Effector CD4-positive, alpha-beta T cell (primary cell): ENCODE data around the gene ARHGAP24.

Experiments used
- DNase-seq: peaks from one replicate; pipeline ENCODE4 v3.0.0-alpha.2; 2020

Gene ARHGAP24

DNA sequence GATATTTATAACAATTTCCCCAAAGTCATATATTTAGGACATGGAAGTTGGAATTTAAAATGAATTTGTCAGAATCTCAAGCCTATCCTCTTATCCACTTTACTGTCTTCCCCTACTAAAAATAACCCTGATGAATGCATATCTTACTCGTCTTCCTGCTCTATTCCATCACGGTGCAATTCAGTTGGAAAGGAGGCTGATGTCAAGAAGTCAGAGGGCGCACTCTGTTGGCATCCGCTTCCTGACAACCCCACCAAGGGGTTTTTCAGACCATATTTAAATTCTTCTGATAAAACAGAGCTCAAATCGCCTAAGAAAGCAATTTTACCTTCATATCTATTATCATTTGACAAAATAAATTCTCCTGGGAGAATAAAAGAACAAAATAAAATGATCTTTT lies 233.5 kb downstream of the ARHGAP24 start:
- no peak for DNase-seq

DNA sequence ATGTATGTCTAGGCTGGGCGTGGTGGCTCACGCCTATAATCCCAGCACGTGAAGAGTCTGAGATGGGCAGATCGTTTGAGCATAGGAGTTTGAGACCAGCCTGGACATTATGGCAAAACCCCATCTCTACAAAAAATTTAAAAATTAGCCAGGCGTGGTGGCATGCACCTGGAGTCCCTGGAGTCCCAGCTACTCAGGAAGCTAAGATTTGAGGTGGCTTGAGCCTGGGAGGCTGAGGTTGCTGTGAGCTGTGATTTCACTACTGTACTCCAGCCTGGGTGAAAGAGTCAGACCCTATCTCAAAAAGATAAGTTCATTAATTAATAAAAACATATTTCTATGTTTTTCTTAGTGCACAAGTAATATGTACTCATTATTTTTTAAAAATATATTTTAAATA lies 238.1 kb downstream of the ARHGAP24 start:
- DNase-seq = no peak

DNA sequence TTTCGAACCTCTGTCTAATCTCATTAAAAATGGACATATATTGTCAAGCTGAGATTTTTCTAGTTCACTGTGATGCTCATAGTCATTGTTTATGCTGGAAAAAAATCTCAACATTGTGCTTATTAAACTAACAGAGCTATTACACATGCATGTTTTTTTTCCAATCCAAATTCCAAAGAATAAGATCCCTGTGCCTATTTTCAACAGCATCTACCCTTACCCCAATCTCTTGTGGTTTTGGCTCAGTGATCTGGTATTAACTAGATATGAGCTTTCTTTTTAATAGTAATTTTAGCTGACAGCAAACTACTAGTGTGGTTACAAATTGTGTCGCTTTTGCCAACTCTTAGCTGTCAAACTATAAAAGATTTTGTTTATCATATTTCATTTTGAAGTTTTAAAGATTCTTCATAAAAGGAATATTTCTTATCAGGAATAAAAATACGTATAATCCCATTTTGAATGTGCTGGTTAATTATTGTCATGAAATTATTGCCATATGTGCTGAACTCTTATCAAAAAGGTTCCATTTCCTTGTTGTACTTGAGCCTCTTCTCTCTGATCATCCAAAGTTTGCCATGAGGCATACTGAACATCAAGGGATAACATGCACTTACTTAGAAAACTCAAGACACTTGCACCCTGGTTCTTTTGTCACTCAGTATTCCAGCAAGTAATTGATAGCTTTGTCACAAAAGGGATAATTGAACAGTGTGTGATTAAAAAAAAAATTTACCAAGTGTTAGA lies 241.2 kb downstream of the ARHGAP24 start:
- no peak for DNase-seq

DNA sequence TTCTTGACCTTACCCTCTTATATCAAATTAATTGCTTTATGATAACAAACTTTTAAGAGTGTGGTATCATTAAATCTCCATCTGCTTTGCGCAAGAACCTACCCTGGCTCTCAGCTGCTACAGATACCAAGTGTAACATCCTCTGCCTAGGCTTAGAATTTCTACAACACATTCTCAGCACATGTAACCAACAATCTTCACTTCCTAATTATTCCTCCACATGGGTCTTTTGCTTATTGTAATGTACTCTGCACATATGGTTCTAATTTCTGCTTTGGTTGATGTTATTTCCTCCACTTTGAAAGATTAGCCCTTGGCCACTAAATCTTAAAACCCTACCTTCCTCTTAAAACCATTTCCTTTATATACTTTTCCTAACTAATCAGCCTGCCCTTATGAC lies 242.4 kb downstream of the ARHGAP24 start:
- DNase-seq = no peak

DNA sequence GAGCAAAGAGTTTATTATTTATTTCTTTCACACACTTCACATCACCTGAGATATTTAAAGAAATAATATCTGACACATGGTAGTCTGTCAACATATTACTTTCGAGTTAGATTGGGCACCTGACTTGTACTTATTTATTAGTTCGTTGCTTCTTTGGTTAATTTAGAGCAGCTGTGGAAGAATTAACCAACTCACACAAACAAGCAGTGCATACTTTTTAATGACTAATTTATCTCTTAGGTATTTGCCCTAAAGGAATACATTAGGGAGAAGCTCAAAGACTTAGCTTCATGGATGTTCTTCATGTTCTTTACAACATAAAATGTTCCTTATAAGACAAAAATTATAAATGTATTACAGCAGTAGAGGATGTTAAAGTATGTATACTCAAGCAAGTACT lies 242.9 kb downstream of the ARHGAP24 start:
- DNase-seq = no peak

DNA sequence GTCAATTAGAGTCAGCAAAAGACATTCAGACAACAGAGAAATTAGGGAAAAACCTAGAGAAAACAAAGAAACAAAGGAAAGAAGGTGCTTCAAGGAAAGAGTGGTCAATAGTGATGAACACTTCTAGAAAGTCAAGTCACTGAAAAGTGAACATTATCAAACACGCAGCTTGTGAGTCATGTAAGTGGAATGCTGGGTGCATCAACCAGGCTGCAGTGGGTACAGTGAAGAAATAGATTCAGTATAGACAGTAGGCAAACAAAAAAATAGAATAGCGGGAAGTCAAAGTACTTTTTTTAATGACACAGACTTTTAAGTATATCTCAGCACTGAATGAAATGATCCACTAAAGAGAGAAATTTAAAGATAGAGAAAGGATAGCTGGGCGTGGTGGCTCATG lies 245.8 kb downstream of the ARHGAP24 start:
- no peak for DNase-seq

DNA sequence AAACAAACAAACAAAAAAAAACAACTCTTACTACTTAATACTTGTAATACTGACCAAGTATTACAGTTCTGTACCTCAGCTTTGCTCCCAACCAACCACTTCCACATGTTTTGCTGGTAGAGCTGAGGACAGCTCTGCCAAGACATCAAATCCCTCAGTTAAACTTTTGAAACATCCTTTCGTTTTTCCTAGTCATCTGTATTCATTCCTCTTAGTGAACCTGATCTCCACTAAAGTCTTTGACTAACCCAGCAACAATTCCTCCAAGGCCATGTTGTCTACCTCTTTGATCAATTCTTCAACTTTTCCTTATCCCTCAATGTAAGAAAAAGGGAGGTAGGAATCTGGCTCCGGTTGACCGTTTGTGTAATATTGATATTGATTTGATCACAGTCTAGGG lies 247.5 kb downstream of the ARHGAP24 start:
- DNase-seq = no peak

DNA sequence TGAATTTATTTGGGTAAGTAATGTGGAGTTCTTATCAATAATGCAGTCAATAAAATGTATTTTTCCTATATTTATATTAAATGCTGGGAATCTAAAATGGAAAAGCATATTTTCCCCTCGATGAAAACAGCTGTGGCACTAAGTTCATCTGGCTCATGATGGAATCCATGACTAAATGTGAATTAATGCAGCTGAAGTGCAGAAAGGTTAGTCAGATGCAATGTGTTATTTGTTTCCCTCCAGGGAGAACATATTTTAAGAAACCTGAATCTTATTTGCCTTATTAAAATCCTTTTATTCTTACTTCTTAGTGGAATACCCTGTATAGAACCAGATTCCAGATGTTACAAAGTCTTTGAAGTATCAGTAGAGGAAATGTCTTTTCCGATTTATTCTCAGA lies 247.9 kb downstream of the ARHGAP24 start:
- no peak for DNase-seq

DNA sequence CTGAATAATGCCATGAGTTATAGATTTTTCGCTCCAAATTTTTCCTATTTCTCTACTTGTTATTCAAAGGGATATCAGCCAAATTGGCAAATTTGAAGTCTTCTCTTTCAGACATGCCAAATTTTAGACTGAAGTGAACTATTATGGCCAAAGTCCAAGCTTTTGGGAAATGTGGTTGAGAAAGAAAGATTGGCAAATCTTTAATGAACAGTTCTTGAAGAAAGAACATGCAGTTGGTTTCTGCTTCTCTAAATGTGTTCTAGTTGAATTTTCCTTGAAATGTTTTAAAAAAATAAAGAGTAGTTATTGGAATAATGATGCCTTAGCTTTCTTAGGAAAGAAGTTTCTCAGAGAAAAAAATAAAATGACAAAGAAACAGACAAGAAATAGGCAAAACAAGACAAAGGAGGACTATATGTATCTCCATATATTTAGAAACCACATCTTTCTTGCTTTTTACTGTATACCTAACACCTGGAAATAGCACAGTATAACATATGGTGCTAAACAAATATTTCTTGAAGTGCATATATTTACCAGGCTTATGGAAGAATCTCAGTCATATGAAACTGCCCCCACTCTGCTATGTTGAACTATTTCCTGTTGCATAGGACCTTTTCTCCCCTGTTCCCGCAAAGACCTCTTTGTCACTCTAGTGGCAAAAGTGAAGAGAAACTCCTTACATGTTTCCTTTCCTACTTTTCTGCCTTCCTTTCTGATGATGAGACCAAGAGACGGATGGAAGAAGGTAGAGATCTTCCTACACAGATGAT lies 250.0 kb downstream of the ARHGAP24 start:
- no peak for DNase-seq

DNA sequence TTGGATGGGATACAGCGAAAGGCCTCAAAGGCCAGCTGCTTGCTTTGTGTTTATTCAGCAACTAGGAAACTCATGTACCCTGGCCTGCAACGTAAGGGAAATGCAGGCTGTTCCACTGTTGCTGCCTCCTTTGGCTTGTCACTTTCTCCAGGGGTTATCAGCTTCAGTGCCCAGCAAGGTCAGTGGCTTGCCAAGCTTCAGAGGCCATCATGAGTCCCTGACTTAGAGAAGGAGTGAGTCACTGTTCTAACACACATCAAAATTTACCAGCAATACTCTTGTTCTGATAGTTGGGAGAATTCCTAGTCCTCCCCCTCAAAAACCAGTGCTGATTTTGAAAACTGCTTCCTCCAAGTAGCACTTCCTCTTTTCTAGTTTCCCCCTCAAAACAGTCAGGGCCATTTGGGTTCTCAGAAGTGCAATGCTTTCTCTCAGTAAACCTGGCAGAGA lies 250.8 kb downstream of the ARHGAP24 start:
- DNase-seq = no peak

DNA sequence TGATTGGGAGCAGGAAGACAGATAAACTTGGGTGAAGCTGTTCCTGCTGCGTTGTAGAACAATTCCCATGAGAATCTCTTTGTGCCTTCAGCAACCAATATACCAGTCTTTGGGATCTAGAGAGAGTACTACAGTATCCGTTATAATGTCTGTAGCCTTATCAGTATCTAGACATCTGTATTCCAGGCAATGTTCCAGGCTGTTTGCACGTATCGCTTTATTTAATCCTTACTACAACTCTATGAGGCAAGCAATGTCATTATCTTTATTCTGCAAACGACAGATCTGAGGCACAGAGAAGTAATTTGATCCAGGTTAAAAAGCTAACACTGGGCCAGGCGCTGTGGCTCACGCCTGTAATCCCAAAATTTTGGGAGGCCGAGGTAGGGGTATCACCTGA lies 251.6 kb downstream of the ARHGAP24 start:
- DNase-seq = no peak

DNA sequence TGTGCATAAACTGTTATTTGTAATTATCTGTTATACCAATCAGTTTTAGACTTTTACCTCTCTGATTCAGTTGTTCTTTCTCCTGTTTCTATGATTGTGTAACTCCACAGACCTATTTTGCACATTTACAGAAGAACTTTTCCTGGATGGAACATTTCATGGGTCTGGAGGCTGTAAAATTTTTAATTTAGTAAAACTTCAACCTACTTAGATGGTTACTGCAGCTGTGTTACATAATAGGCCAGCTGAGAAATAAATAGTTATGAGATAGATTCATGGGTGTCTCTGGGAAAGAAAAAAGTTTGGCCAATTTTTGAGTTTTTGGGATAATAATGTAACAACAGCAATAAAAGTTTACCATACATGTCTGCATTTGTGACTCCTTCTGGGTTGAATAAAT lies 253.5 kb downstream of the ARHGAP24 start:
- DNase-seq = no peak

DNA sequence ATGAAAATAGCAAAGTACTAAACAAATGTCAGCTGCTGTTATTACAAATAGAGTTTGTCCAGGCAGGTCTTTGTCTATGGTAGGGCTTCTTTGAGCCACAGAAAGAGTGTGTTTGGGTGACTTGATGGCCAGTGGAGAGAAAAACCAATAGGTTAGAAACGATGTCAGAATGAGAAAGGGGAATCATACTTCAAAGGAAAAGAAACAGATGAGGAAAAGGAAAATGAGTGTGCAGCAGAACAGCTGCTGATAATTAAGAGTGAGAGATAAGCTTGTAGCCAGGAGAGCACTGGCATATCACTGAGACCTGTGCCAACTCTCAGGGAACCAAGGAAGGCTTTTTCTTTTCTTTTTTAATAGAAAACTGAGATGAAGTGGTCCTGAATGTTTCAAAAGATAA lies 257.2 kb downstream of the ARHGAP24 start:
- DNase-seq = no peak

DNA sequence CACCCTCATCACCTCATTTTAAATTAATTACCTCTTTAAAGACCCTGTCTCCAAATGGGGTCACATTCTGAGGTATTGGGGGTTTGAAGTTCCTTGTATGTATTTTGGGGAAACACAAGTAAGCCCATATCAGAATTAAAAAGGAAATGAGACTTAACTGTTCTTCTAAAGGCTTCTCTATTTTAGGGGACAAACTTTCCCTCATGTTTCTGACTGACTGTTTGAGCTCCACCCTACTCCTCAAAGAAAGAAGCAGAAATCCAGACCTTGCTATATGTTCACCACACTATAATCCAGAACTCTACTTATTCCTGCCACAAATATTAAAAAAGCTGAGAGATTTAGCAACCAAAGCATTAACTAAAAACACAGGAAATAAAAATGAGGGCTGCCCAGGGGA lies 258.8 kb downstream of the ARHGAP24 start:
- DNase-seq = no peak

DNA sequence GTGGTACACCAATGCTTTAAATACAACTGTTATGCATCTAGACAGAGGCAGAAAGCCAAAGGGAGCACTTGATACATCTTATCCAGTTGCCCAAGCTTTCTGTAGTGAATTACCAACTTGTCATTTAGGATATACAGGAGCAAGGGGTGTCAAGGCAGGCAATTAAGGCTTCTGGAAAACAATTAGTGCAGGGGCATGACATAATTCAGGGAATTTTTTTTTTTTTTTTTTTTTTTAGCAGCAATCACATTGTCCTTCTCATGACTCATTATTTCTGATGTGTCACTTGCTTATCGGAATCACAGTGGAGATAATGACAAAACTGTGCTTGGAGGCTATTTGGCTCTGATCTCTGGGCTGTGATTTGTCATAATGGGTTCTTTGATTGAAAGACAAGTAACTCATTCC lies 259.5 kb downstream of the ARHGAP24 start:
- no peak for DNase-seq

DNA sequence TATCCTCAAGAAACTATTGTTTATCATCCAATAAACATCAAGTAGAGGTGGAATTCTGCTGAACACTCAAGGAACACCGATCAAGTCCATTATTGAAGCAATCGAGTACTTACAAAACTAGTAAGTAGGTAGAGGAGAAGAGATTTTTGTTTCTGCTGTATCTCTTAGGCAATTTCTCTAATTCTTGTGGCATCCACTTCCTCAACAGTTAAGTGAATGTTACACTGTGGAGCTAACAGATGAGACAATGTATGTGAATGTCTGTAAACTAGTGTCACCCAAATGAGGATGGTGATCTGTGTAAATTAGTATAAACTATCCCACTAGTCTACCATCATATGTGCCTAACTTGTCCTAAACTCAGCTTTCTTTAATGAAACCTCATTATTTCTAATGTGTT lies 261.6 kb downstream of the ARHGAP24 start:
- DNase-seq = no peak

DNA sequence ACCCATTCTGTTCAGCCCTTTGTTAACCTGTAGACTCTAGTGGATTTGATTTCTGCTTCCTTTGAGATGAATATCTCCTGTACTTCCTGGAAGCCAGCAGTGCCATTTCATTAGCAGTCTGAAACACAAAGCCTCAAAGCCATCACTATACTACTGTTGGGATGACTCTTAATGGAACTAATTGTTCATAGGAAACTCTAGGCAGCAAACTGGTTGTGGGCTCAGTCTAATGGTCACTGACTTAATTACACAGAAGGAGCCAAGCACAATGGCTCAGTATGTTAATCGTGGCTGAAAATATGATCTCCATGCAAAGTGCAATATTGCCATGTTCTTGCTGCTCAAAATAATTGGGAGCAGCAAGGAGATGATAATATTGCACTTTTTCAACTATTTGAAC lies 262.3 kb downstream of the ARHGAP24 start:
- no peak for DNase-seq

DNA sequence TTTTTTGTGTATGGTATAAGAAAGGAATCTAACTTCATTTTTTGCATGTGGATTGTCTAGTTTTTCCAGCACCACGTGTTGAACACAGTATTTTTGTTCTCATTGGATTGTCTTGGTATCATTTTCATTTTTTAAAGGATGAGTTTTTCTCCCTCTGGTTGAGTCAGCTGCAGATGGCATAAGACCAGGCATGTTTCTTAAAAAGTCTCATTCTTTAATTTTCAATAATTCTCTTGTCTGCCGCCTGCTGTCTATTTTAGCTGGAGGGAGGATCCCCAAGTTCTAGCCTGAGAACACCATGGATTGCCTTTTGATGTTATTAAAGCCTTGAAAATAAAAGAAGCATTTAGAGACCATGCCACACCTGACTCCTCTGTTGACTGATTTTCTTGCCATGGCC lies 263.8 kb downstream of the ARHGAP24 start:
- DNase-seq = no peak

DNA sequence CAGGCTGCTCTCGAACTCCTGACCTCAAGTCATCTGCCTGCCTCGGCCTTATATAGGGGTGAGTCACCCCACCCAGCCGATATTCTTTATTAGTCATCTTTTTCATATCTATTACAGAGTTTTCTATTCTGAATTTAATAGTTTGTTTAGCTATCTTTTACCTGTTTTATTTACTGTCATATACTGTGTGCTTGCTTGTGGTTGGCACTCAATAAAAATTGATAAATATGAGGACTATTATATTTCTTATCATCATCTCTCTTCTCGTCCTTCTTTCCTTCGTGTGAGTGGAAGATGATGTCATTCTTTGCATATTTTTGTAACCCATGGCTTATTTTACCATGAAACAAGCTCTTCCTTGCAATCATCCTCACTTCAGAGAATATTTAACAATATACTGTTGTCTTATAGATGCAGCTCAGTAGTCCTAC lies 265.5 kb downstream of the ARHGAP24 start:
- no peak for DNase-seq

DNA sequence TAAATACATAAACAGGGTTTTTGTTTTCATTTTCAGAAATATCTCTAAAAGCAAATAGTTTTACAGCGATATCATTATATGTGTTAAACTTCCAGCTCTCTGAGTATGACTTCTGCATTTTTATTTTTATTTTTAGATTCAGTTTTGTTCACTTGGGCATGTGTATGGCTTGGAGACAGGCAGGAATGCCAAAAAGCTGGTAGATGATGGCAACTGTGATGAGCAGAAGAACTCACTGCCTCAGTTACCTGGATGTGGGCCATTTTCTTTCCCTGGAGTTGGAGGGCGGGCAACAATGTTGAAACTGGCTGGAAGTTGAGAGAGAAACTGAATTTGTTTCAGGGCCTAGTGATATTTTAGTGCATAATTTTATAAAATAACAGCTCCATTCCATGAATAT lies 266.4 kb downstream of the ARHGAP24 start:
- DNase-seq = no peak

DNA sequence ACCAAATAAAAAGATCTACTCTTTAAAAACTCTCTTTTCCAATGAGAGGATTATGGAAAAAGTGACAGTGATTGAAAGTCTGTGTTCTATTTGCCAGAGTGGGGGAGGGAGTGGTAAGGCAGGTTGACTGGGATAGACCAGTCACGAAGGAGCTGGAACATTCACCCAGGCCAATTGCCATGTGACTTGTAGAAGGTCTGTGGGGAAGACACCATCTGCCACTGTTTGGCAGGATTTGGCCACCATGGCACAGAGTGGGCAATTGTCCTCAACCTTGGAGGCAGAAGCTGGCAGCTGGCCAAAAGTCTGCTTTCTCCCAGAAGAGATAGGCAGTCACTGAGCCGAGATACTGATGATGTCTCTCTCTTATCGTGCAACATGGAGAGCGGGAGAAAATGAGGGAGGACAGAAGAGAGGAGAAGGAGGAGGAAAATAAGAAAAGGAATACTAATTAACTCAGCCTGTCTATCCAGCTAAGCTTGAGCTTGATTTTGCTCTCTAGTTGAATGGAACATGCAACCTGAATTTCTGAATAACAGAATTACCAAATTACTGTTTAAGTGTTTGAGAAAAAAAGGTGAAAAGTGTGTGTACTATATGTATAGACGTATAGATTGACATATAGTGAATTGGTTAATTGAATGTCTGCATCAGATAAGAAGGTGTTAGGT lies 267.1 kb downstream of the ARHGAP24 start:
- DNase-seq = no peak

DNA sequence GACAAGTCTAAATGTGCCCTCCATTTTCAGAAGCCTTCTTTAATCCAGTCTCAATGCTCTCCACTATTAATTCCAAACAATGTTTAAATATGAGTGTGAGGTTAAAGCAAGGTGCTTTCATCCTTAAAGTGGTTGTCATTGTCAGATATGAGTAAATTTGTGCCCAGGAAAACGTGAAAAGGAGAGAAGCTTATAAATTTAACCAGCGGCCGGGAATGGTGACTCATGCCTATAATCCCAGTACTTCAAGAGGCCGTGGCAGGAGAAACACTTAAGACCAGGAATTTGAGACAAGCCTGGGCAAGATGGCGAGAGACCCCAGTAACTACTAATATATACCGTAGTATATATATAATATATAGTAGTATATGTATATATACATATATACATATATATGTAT lies 270.0 kb downstream of the ARHGAP24 start:
- no peak for DNase-seq

DNA sequence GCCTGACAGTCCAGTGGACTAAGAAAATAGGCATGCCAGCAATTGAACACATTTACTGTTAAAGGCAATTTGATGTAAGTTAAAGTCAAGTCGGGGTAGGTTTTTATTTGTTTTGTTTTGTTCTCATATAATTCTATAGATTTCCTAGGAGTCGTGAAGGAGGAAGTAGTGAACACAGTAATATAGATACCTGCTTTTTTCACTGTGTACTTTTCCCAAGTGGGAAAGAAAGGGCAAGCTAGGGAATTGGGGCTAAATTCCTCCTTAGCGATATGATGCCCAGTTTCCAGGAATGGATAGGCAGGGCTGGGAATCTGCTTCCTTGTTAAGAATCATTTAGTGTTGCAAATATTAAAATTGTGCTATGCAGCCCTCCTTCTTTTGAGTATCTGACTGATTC lies 271.0 kb downstream of the ARHGAP24 start:
- DNase-seq = no peak
